WTC11 (cell line): ENCODE results near the gene ZNF550.

Source experiments
- AFF4 ChIP-seq: sonication (generic); formaldehyde crosslinking; IDR thresholded peaks from 2 replicates; pipeline ENCODE4 v1.8.1; 2023; ENCODE audit warnings: mild to moderate bottlenecking, missing genetic modification reagents, borderline replicate concordance
- CREB1 ChIP-seq: sonication (generic); formaldehyde crosslinking; IDR thresholded peaks from 2 replicates; pipeline ENCODE4 v1.8.0; 2023; ENCODE audit warnings: mild to moderate bottlenecking, missing genetic modification reagents
- CREM ChIP-seq: sonication (generic); formaldehyde crosslinking; IDR thresholded peaks from 2 replicates; pipeline ENCODE4 v1.8.1; 2022; ENCODE audit warnings: mild to moderate bottlenecking, missing genetic modification reagents, moderate library complexity
- MAX ChIP-seq: sonication (generic); formaldehyde crosslinking; IDR thresholded peaks from 2 replicates; pipeline ENCODE4 v1.8.0; 2022; ENCODE audit warnings: mild to moderate bottlenecking, missing genetic modification reagents
- NFYB ChIP-seq: sonication (generic); formaldehyde crosslinking; conservative IDR thresholded peaks from 2 replicates; pipeline ENCODE4 v1.8.0; 2022; ENCODE audit warnings: low read depth, missing genetic modification reagents
- NR2C2 ChIP-seq: sonication (generic); formaldehyde crosslinking; IDR thresholded peaks from 2 replicates; pipeline ENCODE4 v1.8.0; 2022; ENCODE audit warnings: mild to moderate bottlenecking, missing genetic modification reagents
- PRRX2 ChIP-seq: fragments of 250-450 bp; sonication (Bioruptor Pico); IDR thresholded peaks from 2 replicates; pipeline ENCODE4 v1.8.0; 2021; ENCODE audit warnings: mild to moderate bottlenecking
- STAT6 ChIP-seq: sonication (generic); formaldehyde crosslinking; conservative IDR thresholded peaks from 2 replicates; pipeline ENCODE4 v1.8.1; 2023; ENCODE audit warnings: mild to moderate bottlenecking, low read depth, missing genetic modification reagents, moderate library complexity
- TCF7 ChIP-seq: sonication (generic); formaldehyde crosslinking; IDR thresholded peaks from 2 replicates; pipeline ENCODE4 v1.8.0; 2022; ENCODE audit warnings: mild to moderate bottlenecking, low read depth, missing genetic modification reagents, moderate library complexity
- USF2 ChIP-seq: sonication (generic); formaldehyde crosslinking; IDR thresholded peaks from 2 replicates; pipeline ENCODE4 v1.8.1; 2023; ENCODE audit warnings: mild to moderate bottlenecking, missing genetic modification reagents, moderate library complexity
- TF ChIP-seq, protein P1 (sequence below): fragments of 200-600 bp; IDR thresholded peaks from 2 replicates; pipeline ENCODE4 v1.8.0; 2022; ENCODE audit warnings: antibody characterized with exemption
- TF ChIP-seq, protein P2 (sequence below): sonication (generic); formaldehyde crosslinking; IDR thresholded peaks from 2 replicates; pipeline ENCODE4 v1.8.0; 2022; ENCODE audit warnings: mild to moderate bottlenecking, missing genetic modification reagents
- TF ChIP-seq, protein P3 (sequence below): fragments of 250-450 bp; sonication (Bioruptor Pico); IDR thresholded peaks from 2 replicates; pipeline ENCODE4 v2.1.2; 2022; ENCODE audit warnings: mild to moderate bottlenecking, moderate library complexity
- TF ChIP-seq, protein P4 (sequence below): sonication (generic); formaldehyde crosslinking; IDR thresholded peaks from 2 replicates; pipeline ENCODE4 v1.8.1; 2023; ENCODE audit warnings: mild to moderate bottlenecking, missing genetic modification reagents, moderate library complexity

- TF ChIP-seq CREB1 (CRISPR knock-in tag), result no peak
- TF ChIP-seq MAX (CRISPR knock-in tag), result no peak
- peak; percentile 56; the same call in 1 of the 2 replicates for TF ChIP-seq CREM (CRISPR knock-in tag)
- TF ChIP-seq, protein P1, sequence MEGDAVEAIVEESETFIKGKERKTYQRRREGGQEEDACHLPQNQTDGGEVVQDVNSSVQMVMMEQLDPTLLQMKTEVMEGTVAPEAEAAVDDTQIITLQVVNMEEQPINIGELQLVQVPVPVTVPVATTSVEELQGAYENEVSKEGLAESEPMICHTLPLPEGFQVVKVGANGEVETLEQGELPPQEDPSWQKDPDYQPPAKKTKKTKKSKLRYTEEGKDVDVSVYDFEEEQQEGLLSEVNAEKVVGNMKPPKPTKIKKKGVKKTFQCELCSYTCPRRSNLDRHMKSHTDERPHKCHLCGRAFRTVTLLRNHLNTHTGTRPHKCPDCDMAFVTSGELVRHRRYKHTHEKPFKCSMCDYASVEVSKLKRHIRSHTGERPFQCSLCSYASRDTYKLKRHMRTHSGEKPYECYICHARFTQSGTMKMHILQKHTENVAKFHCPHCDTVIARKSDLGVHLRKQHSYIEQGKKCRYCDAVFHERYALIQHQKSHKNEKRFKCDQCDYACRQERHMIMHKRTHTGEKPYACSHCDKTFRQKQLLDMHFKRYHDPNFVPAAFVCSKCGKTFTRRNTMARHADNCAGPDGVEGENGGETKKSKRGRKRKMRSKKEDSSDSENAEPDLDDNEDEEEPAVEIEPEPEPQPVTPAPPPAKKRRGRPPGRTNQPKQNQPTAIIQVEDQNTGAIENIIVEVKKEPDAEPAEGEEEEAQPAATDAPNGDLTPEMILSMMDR, result no peak
- TF ChIP-seq, protein P2, sequence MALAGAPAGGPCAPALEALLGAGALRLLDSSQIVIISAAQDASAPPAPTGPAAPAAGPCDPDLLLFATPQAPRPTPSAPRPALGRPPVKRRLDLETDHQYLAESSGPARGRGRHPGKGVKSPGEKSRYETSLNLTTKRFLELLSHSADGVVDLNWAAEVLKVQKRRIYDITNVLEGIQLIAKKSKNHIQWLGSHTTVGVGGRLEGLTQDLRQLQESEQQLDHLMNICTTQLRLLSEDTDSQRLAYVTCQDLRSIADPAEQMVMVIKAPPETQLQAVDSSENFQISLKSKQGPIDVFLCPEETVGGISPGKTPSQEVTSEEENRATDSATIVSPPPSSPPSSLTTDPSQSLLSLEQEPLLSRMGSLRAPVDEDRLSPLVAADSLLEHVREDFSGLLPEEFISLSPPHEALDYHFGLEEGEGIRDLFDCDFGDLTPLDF (CRISPR knock-in tag), result peak; percentile 21; the same call in 1 of the 2 replicates
- TF ChIP-seq, protein P3, sequence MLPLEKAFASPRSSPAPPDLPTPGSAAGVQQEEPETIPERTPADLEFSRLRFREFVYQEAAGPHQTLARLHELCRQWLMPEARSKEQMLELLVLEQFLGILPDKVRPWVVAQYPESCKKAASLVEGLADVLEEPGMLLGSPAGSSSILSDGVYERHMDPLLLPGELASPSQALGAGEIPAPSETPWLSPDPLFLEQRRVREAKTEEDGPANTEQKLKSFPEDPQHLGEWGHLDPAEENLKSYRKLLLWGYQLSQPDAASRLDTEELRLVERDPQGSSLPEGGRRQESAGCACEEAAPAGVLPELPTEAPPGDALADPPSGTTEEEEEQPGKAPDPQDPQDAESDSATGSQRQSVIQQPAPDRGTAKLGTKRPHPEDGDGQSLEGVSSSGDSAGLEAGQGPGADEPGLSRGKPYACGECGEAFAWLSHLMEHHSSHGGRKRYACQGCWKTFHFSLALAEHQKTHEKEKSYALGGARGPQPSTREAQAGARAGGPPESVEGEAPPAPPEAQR, result no peak
- TF ChIP-seq, protein P4, sequence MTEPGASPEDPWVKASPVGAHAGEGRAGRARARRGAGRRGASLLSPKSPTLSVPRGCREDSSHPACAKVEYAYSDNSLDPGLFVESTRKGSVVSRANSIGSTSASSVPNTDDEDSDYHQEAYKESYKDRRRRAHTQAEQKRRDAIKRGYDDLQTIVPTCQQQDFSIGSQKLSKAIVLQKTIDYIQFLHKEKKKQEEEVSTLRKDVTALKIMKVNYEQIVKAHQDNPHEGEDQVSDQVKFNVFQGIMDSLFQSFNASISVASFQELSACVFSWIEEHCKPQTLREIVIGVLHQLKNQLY (CRISPR knock-in tag), result no peak
- TF ChIP-seq NR2C2 (CRISPR knock-in tag), result no peak; the same call in 1 of the 2 replicates
- TF ChIP-seq STAT6 (CRISPR knock-in tag), result no peak
- TF ChIP-seq NFYB (CRISPR knock-in tag), result peak; percentile 87
- no peak for TF ChIP-seq PRRX2
- TF ChIP-seq AFF4 (CRISPR knock-in tag), result no peak
- no peak for TF ChIP-seq TCF7 (CRISPR knock-in tag)
- TF ChIP-seq USF2, result no peak
These were observed 40.2 kb upstream of the ZNF550 start, which contains the start of gene ZNF530 for GRCh38 chr19:57599761-57600383.
